Kidney (tissue), 14 donors: ENCODE results near the gene DOK4. TPM values are rescaled to one million over a fixed set of nuclear protein-coding genes. Genes with fewer than 3 reads are reported as not detected.
A peak's percentile ranks its signal among the peaks of the same experiment; 100 is the strongest.

Source experiments
- DNase-seq, 5 donors: peaks; one replicate each; pipeline ENCODE4 v3.0.0-alpha.2; 2013 to 2020
- FAIRE-seq: peaks from 2 replicates; lab custom pipeline; 2012; peaks lifted over from hg19 to GRCh38; lab: Jason Lieb, UNC
- H3K27ac ChIP-seq, 2 donors: one replicate each; pipeline ENCODE4 v1.7.0; 2013; ENCODE audit warnings: low read depth in 2 of 2, low read length in 2 of 2, inconsistent platforms in 1 of 2
- H3K27me3 ChIP-seq: one replicate; pipeline ENCODE4 v1.7.1; 2013; ENCODE audit warnings: low read length, inconsistent platforms; ENCODE audit not compliant: control insufficient read depth, insufficient read depth
- H3K36me3 ChIP-seq, 3 donors: one replicate each; pipeline versions ENCODE4 v1.7.0 to v1.7.1; 2013; ENCODE audit warnings: low read length in 3 of 3, control low read depth in 1 of 3, inconsistent platforms in 1 of 3; ENCODE audit not compliant: insufficient read depth in 3 of 3, control insufficient read depth in 2 of 3
- H3K4me1 ChIP-seq, 3 donors: one replicate each; pipeline versions ENCODE4 v1.7.0 to v1.7.1; 2013; ENCODE audit warnings: low read length in 3 of 3, inconsistent platforms in 1 of 3, low read depth in 1 of 3; ENCODE audit not compliant: control insufficient read depth in 2 of 3, insufficient read depth in 2 of 3
- H3K4me3 ChIP-seq, 3 donors: one replicate each; pipeline versions ENCODE4 v1.7.0 to v1.8.1; 2013; ENCODE audit warnings: low read length in 3 of 3, control low read depth in 1 of 3, inconsistent platforms in 1 of 3
- H3K9ac ChIP-seq, 3 donors: one replicate each; pipeline versions ENCODE4 v1.7.0 to v1.7.1; 2013; ENCODE audit warnings: low read length in 3 of 3, control low read depth in 1 of 3, inconsistent platforms in 1 of 3
- H3K9me3 ChIP-seq, 3 donors: one replicate each; pipeline versions ENCODE4 v1.7.0 to v1.7.1; 2013; ENCODE audit warnings: low read length in 3 of 3, control low read depth in 1 of 3, inconsistent platforms in 1 of 3; ENCODE audit not compliant: control insufficient read depth in 2 of 3, insufficient read depth in 1 of 3
- intact Hi-C: fragments of 100-400 bp; cut with DNase I; formaldehyde crosslinking; loops from one replicate; pipeline ENCODE4 v1.11.1; 2022
- polyA plus RNA-seq: library from polyadenylated mRNA; stranded (reverse); fragments of 350-450 nt; fragmentation: Illumina TruSeq; extraction: RNeasy Lipid Tissue Mini Kit (QIAGEN cat#74804); gene quantifications from one replicate; pipeline ENCODE4 v1.2.3, GENCODE V29; 2014; ENCODE audit warnings: low read depth, low replicate concordance; ENCODE audit not compliant: insufficient read depth
- total RNA-seq: library from RNA; stranded (reverse); fragmentation: NEBNext Ultra II Directional; extraction: Animal tissue kit (Norgen Biotek cat#: 25700); gene quantifications from one replicate; pipeline ENCODE4 v1.2.1, GENCODE V29; 2021
- TF ChIP-seq, protein P1 (sequence below): IDR thresholded peaks from 3 replicates; pipeline ENCODE4 v1.5.1; 2012; ENCODE audit warnings: mild to moderate bottlenecking, moderate library complexity, borderline replicate concordance; ENCODE audit not compliant: insufficient read depth; ENCODE audit errors: extremely low read depth
- donor health status: control.
- donor health status: control.
- donor health status: control.
- donor health status: control.
- donor health status: control.
- donor health status: DM: yes; HTN: yes; CAD: no.
- donor health status: Normal renal cell carcinoma (clear cell type).

Gene DOK4
- total and polyA plus RNA-seq, 2 donors from 2014 or later: 57.2 to 63.7 TPM

DNA sequence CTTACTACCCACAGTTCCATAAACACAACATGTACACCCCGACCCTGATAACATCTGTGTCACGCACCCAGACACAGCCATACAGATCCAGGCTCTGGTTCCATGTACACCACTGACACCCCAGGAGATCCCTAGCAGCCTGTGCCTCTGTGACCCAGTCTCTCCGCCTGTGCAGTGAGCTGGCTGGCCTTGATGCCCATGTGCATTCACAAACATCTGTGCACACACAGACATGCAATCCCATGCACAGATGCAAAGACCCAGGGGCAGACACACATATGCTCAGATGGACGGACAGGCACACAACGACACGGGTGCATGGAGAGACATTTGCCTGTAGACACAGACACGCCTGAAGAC lies 46.0 kb upstream of the DOK4 start:
- no peak overlapping the region for H3K27ac ChIP-seq
- no peaks in the 10 kb centered on the region for H3K27me3 ChIP-seq
- no peak for FAIRE-seq
- no peaks in the 10 kb centered on the region for H3K9me3 ChIP-seq
- no peaks in the 10 kb centered on the region for H3K36me3 ChIP-seq
- intact Hi-C loops: no loop called here
- DNase-seq: peak in 1 of 5 donors; percentile 45
- peak overlapping the region in 1 of 3 donors; percentile 34 for H3K9ac ChIP-seq
- peaks cover 3 to 34% (median 5%) of the 10 kb centered on the region in 3 donors for H3K4me1 ChIP-seq
- TF ChIP-seq, protein P1, sequence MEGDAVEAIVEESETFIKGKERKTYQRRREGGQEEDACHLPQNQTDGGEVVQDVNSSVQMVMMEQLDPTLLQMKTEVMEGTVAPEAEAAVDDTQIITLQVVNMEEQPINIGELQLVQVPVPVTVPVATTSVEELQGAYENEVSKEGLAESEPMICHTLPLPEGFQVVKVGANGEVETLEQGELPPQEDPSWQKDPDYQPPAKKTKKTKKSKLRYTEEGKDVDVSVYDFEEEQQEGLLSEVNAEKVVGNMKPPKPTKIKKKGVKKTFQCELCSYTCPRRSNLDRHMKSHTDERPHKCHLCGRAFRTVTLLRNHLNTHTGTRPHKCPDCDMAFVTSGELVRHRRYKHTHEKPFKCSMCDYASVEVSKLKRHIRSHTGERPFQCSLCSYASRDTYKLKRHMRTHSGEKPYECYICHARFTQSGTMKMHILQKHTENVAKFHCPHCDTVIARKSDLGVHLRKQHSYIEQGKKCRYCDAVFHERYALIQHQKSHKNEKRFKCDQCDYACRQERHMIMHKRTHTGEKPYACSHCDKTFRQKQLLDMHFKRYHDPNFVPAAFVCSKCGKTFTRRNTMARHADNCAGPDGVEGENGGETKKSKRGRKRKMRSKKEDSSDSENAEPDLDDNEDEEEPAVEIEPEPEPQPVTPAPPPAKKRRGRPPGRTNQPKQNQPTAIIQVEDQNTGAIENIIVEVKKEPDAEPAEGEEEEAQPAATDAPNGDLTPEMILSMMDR: no peak
- H3K4me3 ChIP-seq: peak overlapping the region in 1 of 3 donors; percentile 30

DNA sequence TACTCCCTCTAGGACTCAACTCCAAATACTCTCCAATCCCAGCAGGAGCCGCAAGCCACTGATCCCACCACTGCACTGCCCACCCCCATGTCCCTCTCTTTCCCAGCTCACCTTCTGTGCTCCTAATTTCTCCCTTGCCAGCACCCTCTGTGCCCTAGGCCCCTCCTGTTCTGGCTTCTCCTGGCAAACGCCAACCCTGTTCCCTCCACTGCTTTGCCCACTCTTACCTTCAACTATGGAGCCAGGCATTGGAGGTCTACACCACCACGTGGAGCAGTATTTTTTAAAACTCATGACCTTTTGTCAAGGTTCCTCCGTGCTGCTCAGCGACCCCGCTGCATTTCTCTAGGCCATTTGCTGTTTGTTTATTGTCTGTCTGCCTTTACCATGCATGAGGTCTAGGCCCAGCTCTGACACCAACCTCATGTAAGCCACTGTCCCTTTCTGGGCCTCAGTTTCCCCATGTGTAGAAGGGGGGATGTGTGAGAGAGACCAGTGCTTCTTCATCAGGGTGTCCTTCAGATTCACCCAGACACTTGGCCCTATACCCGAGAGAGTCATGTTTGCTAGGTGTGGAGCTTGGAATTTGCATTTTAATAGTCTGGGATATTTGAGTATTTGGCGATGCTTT lies 45.5 kb upstream of the DOK4 start:
- intact Hi-C loops: no loop called here
- Histone ChIP-seq H3K9me3 (no peaks in the 10 kb centered on the region), H3K27me3 (no peaks in the 10 kb centered on the region), H3K4me3 (no peak overlapping the region), H3K36me3 (no peaks in the 10 kb centered on the region), H3K27ac (no peak overlapping the region), H3K4me1 (peaks cover 3 to 32% (median 5%) of the 10 kb centered on the region in 3 donors), H3K9ac (no peak overlapping the region)
- TF ChIP-seq, protein P1: no peak
- FAIRE-seq: no peak
- peak in 1 of 5 donors; percentile 31 for DNase-seq

- TF ChIP-seq, protein P1: no peak
- no peaks in the 10 kb centered on the region for H3K36me3 ChIP-seq
- no peak overlapping the region for H3K9ac ChIP-seq
- H3K4me1 ChIP-seq: peaks cover 3 to 31% (median 5%) of the 10 kb centered on the region in 3 donors
- no peak for FAIRE-seq
- no peak overlapping the region for H3K4me3 ChIP-seq
- no peaks in the 10 kb centered on the region for H3K27me3 ChIP-seq
- H3K9me3 ChIP-seq: no peaks in the 10 kb centered on the region
- intact Hi-C loops: no loop called here
- DNase-seq: no peak
- H3K27ac ChIP-seq: no peak overlapping the region
These were observed 44.9 kb upstream of the DOK4 start for GRCh38 chr16:57531253-57531575.
